Liver (tissue), 3 donors: ENCODE data around the gene THSD4.

Experiments
- FOXA1 ChIP-seq: IDR thresholded peaks from 2 replicates; pipeline ENCODE4 v1.6.1; 2016; ENCODE audit warnings: antibody characterized with exemption
- GABPA ChIP-seq, 2 donors: IDR thresholded peaks in 1 of 2; conservative IDR thresholded peaks in 1 of 2; 2 replicates each; pipeline ENCODE4 v1.6.1; 2016; ENCODE audit warnings: antibody characterized with exemption in 2 of 2, mild to moderate bottlenecking in 1 of 2, moderate library complexity in 1 of 2
- HNF4G ChIP-seq: IDR thresholded peaks from 2 replicates; pipeline ENCODE4 v1.6.1; 2016; ENCODE audit warnings: antibody characterized with exemption
- RAD21 ChIP-seq, 2 donors: IDR thresholded peaks; 2 replicates each; pipeline ENCODE4 v1.6.1; 2016; ENCODE audit warnings: antibody characterized with exemption in 2 of 2, mild to moderate bottlenecking in 2 of 2
- REST ChIP-seq: IDR thresholded peaks from 2 replicates; pipeline ENCODE4 v1.6.1; 2016; ENCODE audit warnings: antibody characterized with exemption, mild to moderate bottlenecking
- TF ChIP-seq, protein P1 (sequence below): fragments of 150-350 bp; IDR thresholded peaks from 2 replicates; pipeline ENCODE4 v1.5.1; 2017; ENCODE audit warnings: improper control_type of control experiment, low read depth, low read length; ENCODE audit not compliant: missing input control
- donor health status: healthy.
- donor health status: healthy.

GRCh38 chr15:71761649-71762048 is 646.4 kb downstream of the THSD4 start:
- TF ChIP-seq, protein P1, sequence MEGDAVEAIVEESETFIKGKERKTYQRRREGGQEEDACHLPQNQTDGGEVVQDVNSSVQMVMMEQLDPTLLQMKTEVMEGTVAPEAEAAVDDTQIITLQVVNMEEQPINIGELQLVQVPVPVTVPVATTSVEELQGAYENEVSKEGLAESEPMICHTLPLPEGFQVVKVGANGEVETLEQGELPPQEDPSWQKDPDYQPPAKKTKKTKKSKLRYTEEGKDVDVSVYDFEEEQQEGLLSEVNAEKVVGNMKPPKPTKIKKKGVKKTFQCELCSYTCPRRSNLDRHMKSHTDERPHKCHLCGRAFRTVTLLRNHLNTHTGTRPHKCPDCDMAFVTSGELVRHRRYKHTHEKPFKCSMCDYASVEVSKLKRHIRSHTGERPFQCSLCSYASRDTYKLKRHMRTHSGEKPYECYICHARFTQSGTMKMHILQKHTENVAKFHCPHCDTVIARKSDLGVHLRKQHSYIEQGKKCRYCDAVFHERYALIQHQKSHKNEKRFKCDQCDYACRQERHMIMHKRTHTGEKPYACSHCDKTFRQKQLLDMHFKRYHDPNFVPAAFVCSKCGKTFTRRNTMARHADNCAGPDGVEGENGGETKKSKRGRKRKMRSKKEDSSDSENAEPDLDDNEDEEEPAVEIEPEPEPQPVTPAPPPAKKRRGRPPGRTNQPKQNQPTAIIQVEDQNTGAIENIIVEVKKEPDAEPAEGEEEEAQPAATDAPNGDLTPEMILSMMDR: no peak
- TF ChIP-seq REST (no peak), GABPA (IDR thresholded peaks at IDR 0.05 in 1 of 2, conservative IDR thresholded peaks at IDR 0.05 in 1 of 2) (no peak), RAD21 (IDR thresholded peaks at IDR 0.05) (no peak), FOXA1 (no peak), HNF4G (no peak)
